Measurements from ENCODE around the gene CAVIN4.

Gene CAVIN4

DNA sequence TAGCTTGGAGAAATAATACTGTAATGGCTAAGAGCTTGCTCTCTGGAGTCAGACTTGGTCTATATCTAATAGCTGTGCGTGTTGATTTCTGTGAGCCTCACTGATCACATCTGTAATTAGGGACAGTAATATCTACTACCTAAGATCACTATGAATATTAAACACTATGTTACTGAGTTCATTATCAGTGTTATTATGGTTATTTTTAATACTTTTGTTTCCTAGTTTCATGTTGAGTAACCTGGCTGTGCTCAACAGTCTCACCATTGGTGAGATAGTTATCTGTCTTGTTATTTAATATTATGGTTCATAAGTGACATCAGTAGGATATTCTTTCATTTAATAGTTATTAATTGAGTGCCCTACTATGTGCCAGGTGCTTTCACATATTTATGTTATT, 22.4 kb upstream of the CAVIN4 start:
- TF ChIP-seq EGR1 (IDR thresholded peaks at IDR 0.05) (no peak), CREB1 (IDR thresholded peaks at IDR 0.05; ENCODE audit: low read depth) (no peak), EP300 (IDR thresholded peaks at IDR 0.05; ENCODE audit: borderline replicate concordance) (no peak)
- TF ChIP-seq, protein P1, sequence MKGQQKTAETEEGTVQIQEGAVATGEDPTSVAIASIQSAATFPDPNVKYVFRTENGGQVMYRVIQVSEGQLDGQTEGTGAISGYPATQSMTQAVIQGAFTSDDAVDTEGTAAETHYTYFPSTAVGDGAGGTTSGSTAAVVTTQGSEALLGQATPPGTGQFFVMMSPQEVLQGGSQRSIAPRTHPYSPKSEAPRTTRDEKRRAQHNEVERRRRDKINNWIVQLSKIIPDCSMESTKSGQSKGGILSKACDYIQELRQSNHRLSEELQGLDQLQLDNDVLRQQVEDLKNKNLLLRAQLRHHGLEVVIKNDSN (IDR thresholded peaks at IDR 0.05), result no peak

DNA sequence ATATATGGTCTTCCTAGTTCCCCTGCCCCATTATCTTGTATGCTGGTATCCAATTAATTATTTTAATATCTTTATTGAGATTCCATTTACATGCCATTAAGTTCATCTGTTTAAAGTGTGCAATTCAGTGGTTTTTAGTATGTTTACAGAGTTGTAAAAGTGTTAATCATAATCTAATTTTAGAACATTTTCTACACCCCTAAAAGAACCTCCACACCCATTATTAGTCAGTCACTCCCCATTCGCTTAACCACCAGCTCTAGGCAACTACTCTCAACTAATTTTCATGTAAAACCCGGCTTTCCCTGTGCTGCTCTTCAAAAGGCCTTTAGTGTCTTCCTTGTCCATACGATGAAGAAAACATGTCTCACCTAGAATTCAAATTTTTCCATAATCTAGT, 20.8 kb upstream of the CAVIN4 start:
- TF ChIP-seq TAF1 (IDR thresholded peaks at IDR 0.05; ENCODE audit: low read depth), result no peak
- TF ChIP-seq TEAD4 (IDR thresholded peaks at IDR 0.05), result no peak
- TF ChIP-seq ZBTB7A (IDR thresholded peaks at IDR 0.05; ENCODE audit: low read depth), result no peak
- no peak for TF ChIP-seq EP300 (IDR thresholded peaks at IDR 0.05; ENCODE audit: borderline replicate concordance)
- TF ChIP-seq, protein P2, sequence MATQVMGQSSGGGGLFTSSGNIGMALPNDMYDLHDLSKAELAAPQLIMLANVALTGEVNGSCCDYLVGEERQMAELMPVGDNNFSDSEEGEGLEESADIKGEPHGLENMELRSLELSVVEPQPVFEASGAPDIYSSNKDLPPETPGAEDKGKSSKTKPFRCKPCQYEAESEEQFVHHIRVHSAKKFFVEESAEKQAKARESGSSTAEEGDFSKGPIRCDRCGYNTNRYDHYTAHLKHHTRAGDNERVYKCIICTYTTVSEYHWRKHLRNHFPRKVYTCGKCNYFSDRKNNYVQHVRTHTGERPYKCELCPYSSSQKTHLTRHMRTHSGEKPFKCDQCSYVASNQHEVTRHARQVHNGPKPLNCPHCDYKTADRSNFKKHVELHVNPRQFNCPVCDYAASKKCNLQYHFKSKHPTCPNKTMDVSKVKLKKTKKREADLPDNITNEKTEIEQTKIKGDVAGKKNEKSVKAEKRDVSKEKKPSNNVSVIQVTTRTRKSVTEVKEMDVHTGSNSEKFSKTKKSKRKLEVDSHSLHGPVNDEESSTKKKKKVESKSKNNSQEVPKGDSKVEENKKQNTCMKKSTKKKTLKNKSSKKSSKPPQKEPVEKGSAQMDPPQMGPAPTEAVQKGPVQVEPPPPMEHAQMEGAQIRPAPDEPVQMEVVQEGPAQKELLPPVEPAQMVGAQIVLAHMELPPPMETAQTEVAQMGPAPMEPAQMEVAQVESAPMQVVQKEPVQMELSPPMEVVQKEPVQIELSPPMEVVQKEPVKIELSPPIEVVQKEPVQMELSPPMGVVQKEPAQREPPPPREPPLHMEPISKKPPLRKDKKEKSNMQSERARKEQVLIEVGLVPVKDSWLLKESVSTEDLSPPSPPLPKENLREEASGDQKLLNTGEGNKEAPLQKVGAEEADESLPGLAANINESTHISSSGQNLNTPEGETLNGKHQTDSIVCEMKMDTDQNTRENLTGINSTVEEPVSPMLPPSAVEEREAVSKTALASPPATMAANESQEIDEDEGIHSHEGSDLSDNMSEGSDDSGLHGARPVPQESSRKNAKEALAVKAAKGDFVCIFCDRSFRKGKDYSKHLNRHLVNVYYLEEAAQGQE (IDR thresholded peaks at IDR 0.05; ENCODE audit: low read depth), result no peak
- TF ChIP-seq FOXM1 (IDR thresholded peaks at IDR 0.05; ENCODE audit: borderline replicate concordance, low read depth), result no peak
- TF ChIP-seq, protein P1 (IDR thresholded peaks at IDR 0.05), result no peak
- TF ChIP-seq CEBPB (IDR thresholded peaks at IDR 0.05), result no peak
- no peak for TF ChIP-seq EGR1 (IDR thresholded peaks at IDR 0.05)
- no peak for TF ChIP-seq CREB1 (IDR thresholded peaks at IDR 0.05; ENCODE audit: low read depth)
- TF ChIP-seq, protein P3, sequence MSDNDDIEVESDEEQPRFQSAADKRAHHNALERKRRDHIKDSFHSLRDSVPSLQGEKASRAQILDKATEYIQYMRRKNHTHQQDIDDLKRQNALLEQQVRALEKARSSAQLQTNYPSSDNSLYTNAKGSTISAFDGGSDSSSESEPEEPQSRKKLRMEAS (IDR thresholded peaks at IDR 0.05), result no peak
- TF ChIP-seq RAD21 (IDR thresholded peaks at IDR 0.05; ENCODE audit: low read depth), result no peak
- no peak for TF ChIP-seq YY1 (IDR thresholded peaks at IDR 0.05; ENCODE audit: low read depth)
- TF ChIP-seq TCF12 (IDR thresholded peaks at IDR 0.05; ENCODE audit: low read depth), result no peak
- TF ChIP-seq NFIC (IDR thresholded peaks at IDR 0.05), result no peak

DNA sequence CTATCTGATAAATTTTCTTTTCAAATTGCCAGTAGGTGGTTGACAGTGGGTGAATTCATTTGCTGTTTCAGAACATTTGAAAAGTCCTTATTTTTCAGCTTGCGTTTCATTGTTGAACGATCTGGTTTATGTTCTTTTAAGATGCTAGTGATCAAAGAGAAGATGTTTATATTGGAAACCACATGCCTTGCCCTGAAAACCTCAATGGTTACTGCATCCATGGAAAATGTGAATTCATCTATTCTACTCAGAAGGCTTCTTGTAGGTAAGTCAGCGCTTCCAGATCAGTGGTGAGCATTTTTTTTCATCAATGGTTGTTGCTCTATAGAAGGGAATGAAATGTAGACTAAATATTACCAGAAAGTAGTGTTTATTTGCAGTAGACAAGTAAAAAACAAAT, 16.6 kb upstream of the CAVIN4 start:
- TF ChIP-seq TAF1 (IDR thresholded peaks at IDR 0.05; ENCODE audit: low read depth), result no peak
- TF ChIP-seq, protein P2 (IDR thresholded peaks at IDR 0.05; ENCODE audit: low read depth), result no peak
- TF ChIP-seq CEBPB (IDR thresholded peaks at IDR 0.05), result no peak
- TF ChIP-seq, protein P3 (IDR thresholded peaks at IDR 0.05), result no peak
- no peak for TF ChIP-seq TEAD4 (IDR thresholded peaks at IDR 0.05)
- TF ChIP-seq FOXM1 (IDR thresholded peaks at IDR 0.05; ENCODE audit: borderline replicate concordance, low read depth), result no peak
- TF ChIP-seq CREB1 (IDR thresholded peaks at IDR 0.05; ENCODE audit: low read depth), result no peak
- TF ChIP-seq YY1 (IDR thresholded peaks at IDR 0.05; ENCODE audit: low read depth), result no peak
- no peak for TF ChIP-seq RAD21 (IDR thresholded peaks at IDR 0.05; ENCODE audit: low read depth)
- TF ChIP-seq EGR1 (IDR thresholded peaks at IDR 0.05), result no peak
- TF ChIP-seq, protein P1 (IDR thresholded peaks at IDR 0.05), result no peak
- no peak for TF ChIP-seq ZBTB7A (IDR thresholded peaks at IDR 0.05; ENCODE audit: low read depth)
- no peak for TF ChIP-seq NFIC (IDR thresholded peaks at IDR 0.05)
- TF ChIP-seq EP300 (IDR thresholded peaks at IDR 0.05; ENCODE audit: borderline replicate concordance), result no peak
- no peak for TF ChIP-seq TCF12 (IDR thresholded peaks at IDR 0.05; ENCODE audit: low read depth)

DNA sequence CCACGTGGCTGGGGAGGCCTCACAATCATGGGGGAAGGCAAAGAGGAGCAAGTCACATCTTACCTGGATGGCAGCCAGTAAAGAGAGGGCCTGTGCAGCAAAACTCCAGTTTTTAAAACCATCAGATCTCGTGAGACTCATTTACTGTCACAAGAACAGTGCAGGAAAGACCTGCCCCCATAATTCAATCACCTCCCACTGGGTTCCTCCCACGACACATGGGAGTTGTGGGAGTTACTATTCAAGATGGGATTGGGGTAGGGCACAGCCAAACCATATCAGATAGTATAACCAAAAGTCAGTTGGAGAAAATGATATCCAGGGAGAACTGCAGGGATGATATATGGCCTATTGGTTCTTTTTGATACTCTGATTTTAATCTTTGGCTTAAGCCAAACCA, 10.0 kb upstream of the CAVIN4 start:
- TF ChIP-seq, protein P1 (IDR thresholded peaks at IDR 0.05), result no peak
- TF ChIP-seq TEAD4 (IDR thresholded peaks at IDR 0.05) (no peak), CREB1 (IDR thresholded peaks at IDR 0.05; ENCODE audit: low read depth) (no peak), YY1 (IDR thresholded peaks at IDR 0.05; ENCODE audit: low read depth) (no peak), ZBTB7A (IDR thresholded peaks at IDR 0.05; ENCODE audit: low read depth) (no peak), EP300 (IDR thresholded peaks at IDR 0.05; ENCODE audit: borderline replicate concordance) (no peak), CEBPB (IDR thresholded peaks at IDR 0.05) (no peak), EGR1 (IDR thresholded peaks at IDR 0.05) (no peak), RAD21 (IDR thresholded peaks at IDR 0.05; ENCODE audit: low read depth) (no peak)
- TF ChIP-seq, protein P2 (IDR thresholded peaks at IDR 0.05; ENCODE audit: low read depth), result no peak
